Activated CD4-positive, alpha-beta memory T cell treated with anti-CD3 and anti-CD28 coated beads for 36 hours (primary cell): ENCODE results near the gene CXCR2. TPM values are rescaled to one million over a fixed set of nuclear protein-coding genes. Genes with fewer than 3 reads are reported as not detected.
"Not testable (repeated sequence)": the region's sequence is repeated elsewhere in the genome, so short reads cannot be mapped to it uniquely, and the experiment has no call there.

ENCODE experiments used
- CTCF ChIA-PET: fragments of 350-600 bp; sonication (Branson Sonifier 250); formaldehyde crosslinking; loops from one replicate; lab custom pipeline; 2021; ENCODE audit warnings: antibody characterized with exemption, inconsistent platforms; lab: Charles Lee
- POLR2A ChIA-PET: fragments of 350-600 bp; sonication (Branson Sonifier 250); formaldehyde crosslinking; loops from one replicate; lab custom pipeline; 2021; ENCODE audit warnings: antibody characterized with exemption; lab: Charles Lee
- DNase-seq: peaks from one replicate; pipeline ENCODE4 v3.0.0-alpha.2; 2020
- H3K27ac Mint-ChIP-seq: one replicate; pipeline ENCODE4 v1.8.0; 2021; ENCODE audit warnings: mixed read lengths
- H3K27me3 Mint-ChIP-seq: one replicate; pipeline ENCODE4 v1.8.0; 2021; ENCODE audit warnings: mixed read lengths
- H3K36me3 Mint-ChIP-seq: one replicate; pipeline ENCODE4 v1.8.0; 2021; ENCODE audit warnings: mixed read lengths
- H3K4me1 Mint-ChIP-seq: one replicate; pipeline ENCODE4 v1.8.0; 2021; ENCODE audit warnings: low read depth, mixed read lengths
- H3K4me3 Mint-ChIP-seq: one replicate; pipeline ENCODE4 v1.8.0; 2021; ENCODE audit warnings: mild to moderate bottlenecking, mixed read lengths
- H3K9me3 Mint-ChIP-seq: one replicate; pipeline ENCODE4 v1.8.0; 2021; ENCODE audit warnings: mixed read lengths
- intact Hi-C: fragments of 100-400 bp; cut with micrococcal nuclease; formaldehyde crosslinking; loops from one replicate; pipeline ENCODE4 v1.15.1; 2023
- total RNA-seq, 2 experiments: library from RNA; stranded (reverse); gene quantifications; one replicate each; pipeline ENCODE4 v1.2.3, GENCODE V29; 2021

Gene CXCR2
- total RNA-seq, 2 experiments from 2014 or later: not detected

- Mint-ChIP-seq H3K4me1 (no peaks in the 10 kb centered on the region), H3K27me3 (peaks cover 1% of the 10 kb centered on the region), H3K27ac (no peak overlapping the region), H3K36me3 (no peaks in the 10 kb centered on the region), H3K9me3 (no peaks in the 10 kb centered on the region), H3K4me3 (no peak overlapping the region)
- ChIA-PET POLR2A (no interaction called here), CTCF (no interaction called here)
- no peak for DNase-seq
- intact Hi-C loops: no loop called here
These were observed 30.0 kb upstream of the CXCR2 start for GRCh38 chr2:218095853-218096252.

- H3K4me1 Mint-ChIP-seq: no peaks in the 10 kb centered on the region
- CTCF ChIA-PET: no interaction called here
- H3K27me3 Mint-ChIP-seq: peaks cover 4% of the 10 kb centered on the region
- H3K4me3 Mint-ChIP-seq: no peak overlapping the region
- no peak overlapping the region for H3K27ac Mint-ChIP-seq
- no peaks in the 10 kb centered on the region for H3K36me3 Mint-ChIP-seq
- no peak for DNase-seq
- no peaks in the 10 kb centered on the region for H3K9me3 Mint-ChIP-seq
- intact Hi-C loops: no loop called here
- POLR2A ChIA-PET: no interaction called here
These were observed 27.9 kb upstream of the CXCR2 start for GRCh38 chr2:218097975-218098374.

- DNase-seq, CTCF ChIA-PET, H3K4me1 Mint-ChIP-seq, H3K9me3 Mint-ChIP-seq, H3K36me3 Mint-ChIP-seq, H3K4me3 Mint-ChIP-seq, intact Hi-C loops, H3K27ac Mint-ChIP-seq: not testable (repeated sequence)
- peaks cover 32% of the 10 kb centered on the region for H3K27me3 Mint-ChIP-seq
- POLR2A ChIA-PET: interaction anchor here (0.6 kb wide), 1 partner anchor 429 kb away, joined by 3 read pairs; no protein-coding TSS in a partner anchor
These were observed 17.0 kb upstream of the CXCR2 start for GRCh38 chr2:218108834-218109233.

GRCh38 chr2:218121789-218122188, 4.0 kb upstream of the CXCR2 start:
- POLR2A ChIA-PET, DNase-seq, H3K27ac Mint-ChIP-seq, H3K36me3 Mint-ChIP-seq, intact Hi-C loops, CTCF ChIA-PET, H3K4me3 Mint-ChIP-seq, H3K4me1 Mint-ChIP-seq: not testable (repeated sequence)
- H3K27me3 Mint-ChIP-seq: peaks cover 10% of the 10 kb centered on the region
- peaks cover 27% of the 10 kb centered on the region for H3K9me3 Mint-ChIP-seq

- H3K27ac Mint-ChIP-seq, intact Hi-C loops, H3K4me1 Mint-ChIP-seq, CTCF ChIA-PET, H3K36me3 Mint-ChIP-seq, H3K4me3 Mint-ChIP-seq, DNase-seq, POLR2A ChIA-PET: not testable (repeated sequence)
- H3K27me3 Mint-ChIP-seq: peaks cover 10% of the 10 kb centered on the region
- H3K9me3 Mint-ChIP-seq: peaks cover 22% of the 10 kb centered on the region
These were observed 3.5 kb upstream of the CXCR2 start for GRCh38 chr2:218122286-218122685.

- peaks cover 12% of the 10 kb centered on the region for H3K27me3 Mint-ChIP-seq
- ChIA-PET CTCF (no interaction called here), POLR2A (no interaction called here)
- peaks cover 17% of the 10 kb centered on the region for H3K9me3 Mint-ChIP-seq
- no peak overlapping the region for H3K4me3 Mint-ChIP-seq
- no peaks in the 10 kb centered on the region for H3K36me3 Mint-ChIP-seq
- no peak for DNase-seq
- no peak overlapping the region for H3K27ac Mint-ChIP-seq
- intact Hi-C loops: no loop called here
- peaks cover 9% of the 10 kb centered on the region for H3K4me1 Mint-ChIP-seq
These were observed 1.8 kb upstream of the CXCR2 start for GRCh38 chr2:218123986-218124385.

GRCh38 chr2:218125095-218125494, 733 bp upstream of the CXCR2 start:
- H3K27ac Mint-ChIP-seq: no peak overlapping the region
- POLR2A ChIA-PET: no interaction called here
- no peaks in the 10 kb centered on the region for H3K36me3 Mint-ChIP-seq
- CTCF ChIA-PET: no interaction called here
- H3K4me1 Mint-ChIP-seq: peaks cover 9% of the 10 kb centered on the region
- peaks cover 17% of the 10 kb centered on the region for H3K9me3 Mint-ChIP-seq
- intact Hi-C loops: no loop called here
- no peak for DNase-seq
- peaks cover 12% of the 10 kb centered on the region for H3K27me3 Mint-ChIP-seq
- no peak overlapping the region for H3K4me3 Mint-ChIP-seq

- POLR2A ChIA-PET: no interaction called here
- no peak overlapping the region for H3K27ac Mint-ChIP-seq
- peaks cover under 1% of the 10 kb centered on the region for H3K9me3 Mint-ChIP-seq
- no peak overlapping the region for H3K4me3 Mint-ChIP-seq
- peaks cover 12% of the 10 kb centered on the region for H3K27me3 Mint-ChIP-seq
- DNase-seq: no peak
- H3K4me1 Mint-ChIP-seq: peaks cover 9% of the 10 kb centered on the region
- H3K36me3 Mint-ChIP-seq: no peaks in the 10 kb centered on the region
- intact Hi-C loops: no loop called here
- CTCF ChIA-PET: no interaction called here
These were observed 2.2 kb downstream of the CXCR2 start for GRCh38 chr2:218127929-218128455.

- ChIA-PET POLR2A (no interaction called here), CTCF (no interaction called here)
- Mint-ChIP-seq H3K9me3 (no peaks in the 10 kb centered on the region), H3K27ac (no peak overlapping the region), H3K4me1 (peaks cover 9% of the 10 kb centered on the region), H3K4me3 (no peak overlapping the region), H3K36me3 (no peaks in the 10 kb centered on the region), H3K27me3 (peaks cover 12% of the 10 kb centered on the region)
- intact Hi-C loops: no loop called here
- no peak for DNase-seq
These were observed 3.1 kb downstream of the CXCR2 start for GRCh38 chr2:218128781-218129457.

GRCh38 chr2:218129458-218130135, 3.8 kb downstream of the CXCR2 start:
- no peak for DNase-seq
- no peak overlapping the region for H3K27ac Mint-ChIP-seq
- H3K4me3 Mint-ChIP-seq: no peak overlapping the region
- intact Hi-C loops: no loop called here
- CTCF ChIA-PET: no interaction called here
- peaks cover 9% of the 10 kb centered on the region for H3K4me1 Mint-ChIP-seq
- H3K9me3 Mint-ChIP-seq: no peaks in the 10 kb centered on the region
- peaks cover 12% of the 10 kb centered on the region for H3K27me3 Mint-ChIP-seq
- H3K36me3 Mint-ChIP-seq: no peaks in the 10 kb centered on the region
- POLR2A ChIA-PET: no interaction called here

GRCh38 chr2:218130377-218130776, 4.5 kb downstream of the CXCR2 start:
- Mint-ChIP-seq H3K9me3 (no peaks in the 10 kb centered on the region), H3K27ac (no peak overlapping the region), H3K36me3 (no peaks in the 10 kb centered on the region), H3K4me3 (no peak overlapping the region), H3K27me3 (peaks cover 12% of the 10 kb centered on the region), H3K4me1 (peaks cover 7% of the 10 kb centered on the region)
- ChIA-PET CTCF (no interaction called here), POLR2A (no interaction called here)
- intact Hi-C loops: no loop called here
- DNase-seq: no peak

- Mint-ChIP-seq H3K4me3 (no peak overlapping the region), H3K27ac (no peak overlapping the region), H3K4me1 (peaks cover 2% of the 10 kb centered on the region), H3K9me3 (no peaks in the 10 kb centered on the region), H3K36me3 (no peaks in the 10 kb centered on the region), H3K27me3 (peaks cover 12% of the 10 kb centered on the region)
- ChIA-PET CTCF (no interaction called here), POLR2A (no interaction called here)
- intact Hi-C loops: no loop called here
- DNase-seq: no peak
These were observed 5.0 kb downstream of the CXCR2 start for GRCh38 chr2:218130822-218131221.

- Mint-ChIP-seq H3K27me3 (peaks cover 31% of the 10 kb centered on the region), H3K4me3 (no peak overlapping the region), H3K9me3 (no peaks in the 10 kb centered on the region), H3K27ac (no peak overlapping the region), H3K4me1 (no peaks in the 10 kb centered on the region), H3K36me3 (no peaks in the 10 kb centered on the region)
- intact Hi-C loops: no loop called here
- DNase-seq: no peak
- POLR2A ChIA-PET: no interaction called here
- CTCF ChIA-PET: no interaction called here
These were observed 11.7 kb downstream of the CXCR2 start for GRCh38 chr2:218137514-218137913.
